WTC11 (cell line): ENCODE measurements around the gene KANK3. TPM values are rescaled to one million over a fixed set of nuclear protein-coding genes. Genes with fewer than 3 reads are reported as not detected.

Experiments used
- ATAC-seq: fragments of 200-7000 bp; cut with Tn5 transposase; 2 replicates; pipeline ENCODE4 v1.10.0; 2021; ENCODE audit warnings: mild to moderate bottlenecking, moderate library complexity
- CTCF ChIA-PET: fragments of 300-600 bp; sonication (Branson Sonifier 250); formaldehyde crosslinking; loops from one replicate; lab custom pipeline; 2021; ENCODE audit warnings: antibody characterized with exemption; lab: Charles Lee
- POLR2A ChIA-PET: fragments of 350-600 bp; sonication (Branson Sonifier 250); formaldehyde crosslinking; loops from one replicate; lab custom pipeline; 2021; ENCODE audit warnings: antibody characterized with exemption; lab: Charles Lee
- DNase-seq: peaks from one replicate; pipeline ENCODE4 v3.0.0; 2021; ENCODE audit warnings: low spot score
- H3K27ac Mint-ChIP-seq: 2 replicates; pipeline ENCODE4 v1.8.0; 2021; ENCODE audit warnings: mixed read lengths
- H3K27me3 Mint-ChIP-seq: 2 replicates; pipeline ENCODE4 v1.8.0; 2021; ENCODE audit warnings: low read depth, mild to moderate bottlenecking, moderate library complexity, mixed read lengths
- H3K36me3 Mint-ChIP-seq: 2 replicates; pipeline ENCODE4 v1.8.0; 2021; ENCODE audit warnings: mixed read lengths
- H3K4me1 Mint-ChIP-seq: 2 replicates; pipeline ENCODE4 v1.8.0; 2022; ENCODE audit warnings: mixed read lengths
- H3K4me3 Mint-ChIP-seq: 2 replicates; pipeline ENCODE4 v1.8.0; 2021; ENCODE audit warnings: mild to moderate bottlenecking, moderate library complexity, mixed read lengths
- H3K9me3 Mint-ChIP-seq: 2 replicates; pipeline ENCODE4 v1.8.0; 2021; ENCODE audit warnings: mixed read lengths
- ATF1 ChIP-seq: sonication (generic); formaldehyde crosslinking; IDR thresholded peaks from 2 replicates; pipeline ENCODE4 v1.8.1; 2023; ENCODE audit warnings: mild to moderate bottlenecking, moderate library complexity, missing genetic modification reagents
- CBFB ChIP-seq: sonication (generic); formaldehyde crosslinking; IDR thresholded peaks from 2 replicates; pipeline ENCODE4 v1.8.1; 2022; ENCODE audit warnings: mild to moderate bottlenecking, low read depth, missing genetic modification reagents
- E2F4 ChIP-seq: sonication (generic); formaldehyde crosslinking; IDR thresholded peaks from 2 replicates; pipeline ENCODE4 v1.8.1; 2022; ENCODE audit warnings: low read depth, mild to moderate bottlenecking, moderate library complexity, missing genetic modification reagents, borderline replicate concordance
- E2F5 ChIP-seq: sonication (generic); formaldehyde crosslinking; IDR thresholded peaks from 2 replicates; pipeline ENCODE4 v1.8.1; 2022; ENCODE audit warnings: mild to moderate bottlenecking, moderate library complexity, missing genetic modification reagents
- JAZF1 ChIP-seq: fragments of 250-450 bp; sonication (Bioruptor Pico); IDR thresholded peaks from 2 replicates; pipeline ENCODE4 v1.9.0; 2021; ENCODE audit warnings: moderate library complexity, mild to moderate bottlenecking, inconsistent platforms
- NR3C1 ChIP-seq: sonication (generic); formaldehyde crosslinking; conservative IDR thresholded peaks from 2 replicates; pipeline ENCODE4 v1.8.1; 2023; ENCODE audit warnings: low read depth, mild to moderate bottlenecking, missing genetic modification reagents
- OVOL2 ChIP-seq: fragments of 250-450 bp; sonication (Bioruptor Pico); IDR thresholded peaks from 2 replicates; pipeline ENCODE4 v1.9.0; 2021; ENCODE audit warnings: mild to moderate bottlenecking, borderline replicate concordance
- PRDM15 ChIP-seq: sonication (generic); formaldehyde crosslinking; IDR thresholded peaks from 2 replicates; pipeline ENCODE4 v1.8.0; 2022; ENCODE audit warnings: missing genetic modification reagents
- ZNF121 ChIP-seq: sonication (generic); formaldehyde crosslinking; IDR thresholded peaks from 2 replicates; pipeline ENCODE4 v1.8.0; 2023; ENCODE audit warnings: missing genetic modification reagents
- ZNF263 ChIP-seq: sonication (generic); formaldehyde crosslinking; IDR thresholded peaks from 2 replicates; pipeline ENCODE4 v1.8.1; 2022; ENCODE audit warnings: low read depth, mild to moderate bottlenecking, moderate library complexity, missing genetic modification reagents
- ZNF396 ChIP-seq: fragments of 250-450 bp; sonication (Bioruptor Pico); IDR thresholded peaks from 2 replicates; pipeline ENCODE4 v1.8.0; 2021; ENCODE audit warnings: mild to moderate bottlenecking, moderate library complexity, borderline replicate concordance
- total RNA-seq: library from RNA; stranded (reverse); gene quantifications from 3 replicates; pipeline ENCODE4 v1.2.3, GENCODE V29; 2021
- TF ChIP-seq, protein P1 (sequence below): sonication (generic); formaldehyde crosslinking; IDR thresholded peaks from 2 replicates; pipeline ENCODE4 v1.8.0; 2023; ENCODE audit warnings: missing genetic modification reagents, mild to moderate bottlenecking, borderline replicate concordance
- TF ChIP-seq, protein P2 (sequence below): sonication (generic); formaldehyde crosslinking; IDR thresholded peaks from 2 replicates; pipeline ENCODE4 v1.8.0; 2022; ENCODE audit warnings: mild to moderate bottlenecking, missing genetic modification reagents
- TF ChIP-seq, protein P3 (sequence below): sonication (generic); formaldehyde crosslinking; IDR thresholded peaks from 2 replicates; pipeline ENCODE4 v1.8.0; 2022; ENCODE audit warnings: mild to moderate bottlenecking, missing genetic modification reagents
- TF ChIP-seq, protein P4 (sequence below): fragments of 200-600 bp; IDR thresholded peaks from 2 replicates; pipeline ENCODE4 v1.8.0; 2022; ENCODE audit warnings: antibody characterized with exemption
- TF ChIP-seq, protein P5 (sequence below): sonication (generic); formaldehyde crosslinking; IDR thresholded peaks from 2 replicates; pipeline ENCODE4 v1.8.1; 2023; ENCODE audit warnings: mild to moderate bottlenecking, missing genetic modification reagents, moderate library complexity
- TF ChIP-seq, protein P6 (sequence below): sonication (generic); formaldehyde crosslinking; IDR thresholded peaks from 2 replicates; pipeline ENCODE4 v1.8.1; 2023; ENCODE audit warnings: mild to moderate bottlenecking, missing genetic modification reagents

Gene KANK3
- total RNA-seq, 1 experiment from 2014 or later: 8.0 TPM

DNA sequence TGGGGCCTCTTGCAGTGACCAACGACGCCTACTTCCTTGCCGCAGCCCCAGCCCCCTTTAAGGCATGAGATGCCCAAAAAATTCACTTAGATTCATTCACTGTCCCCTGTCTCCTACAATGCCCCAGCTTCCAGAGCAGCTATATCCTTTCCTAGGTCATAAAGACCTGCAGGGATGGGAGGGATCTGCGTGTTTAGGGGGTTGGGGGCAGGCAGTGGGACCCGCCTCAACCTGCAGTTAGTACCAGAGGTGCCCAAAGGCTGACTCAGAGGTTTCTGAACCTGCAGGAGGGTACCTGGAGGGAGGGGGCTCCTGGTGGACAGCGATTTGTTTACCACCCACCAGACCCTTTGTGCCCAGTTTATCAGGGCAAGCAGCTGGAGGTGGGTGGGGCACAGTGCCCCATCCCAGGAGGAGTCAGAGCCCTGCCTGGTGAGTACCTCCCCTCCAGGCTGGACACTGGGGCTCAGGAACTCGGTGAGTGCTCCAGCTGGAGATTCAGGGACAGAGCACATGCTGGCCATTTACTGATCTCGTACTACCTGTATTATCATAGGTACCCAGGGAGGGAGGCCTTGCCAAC, 11.7 kb downstream of the KANK3 start:
- no peak overlapping the region for H3K4me3 Mint-ChIP-seq
- no peak for ATAC-seq
- ChIA-PET POLR2A (no interaction called here), CTCF (interaction anchor here (0.9 kb wide), 1 partner anchor 17 kb away, joined by 3 read pairs; no protein-coding TSS in a partner anchor)
- no peaks in the 10 kb centered on the region for H3K9me3 Mint-ChIP-seq
- no peaks in the 10 kb centered on the region for H3K36me3 Mint-ChIP-seq
- no peak for DNase-seq
- peaks cover 74% of the 10 kb centered on the region for H3K27me3 Mint-ChIP-seq
- H3K27ac Mint-ChIP-seq: no peak overlapping the region
- peaks cover 8% of the 10 kb centered on the region; the same call in 1 of the 2 replicates for H3K4me1 Mint-ChIP-seq
- TF ChIP-seq ATF1 (CRISPR knock-in tag): no peak
- TF ChIP-seq ZNF121 (CRISPR knock-in tag): no peak
- no peak for TF ChIP-seq OVOL2 (CRISPR knock-in tag)
- no peak for TF ChIP-seq PRDM15 (CRISPR knock-in tag)
- TF ChIP-seq, protein P1, sequence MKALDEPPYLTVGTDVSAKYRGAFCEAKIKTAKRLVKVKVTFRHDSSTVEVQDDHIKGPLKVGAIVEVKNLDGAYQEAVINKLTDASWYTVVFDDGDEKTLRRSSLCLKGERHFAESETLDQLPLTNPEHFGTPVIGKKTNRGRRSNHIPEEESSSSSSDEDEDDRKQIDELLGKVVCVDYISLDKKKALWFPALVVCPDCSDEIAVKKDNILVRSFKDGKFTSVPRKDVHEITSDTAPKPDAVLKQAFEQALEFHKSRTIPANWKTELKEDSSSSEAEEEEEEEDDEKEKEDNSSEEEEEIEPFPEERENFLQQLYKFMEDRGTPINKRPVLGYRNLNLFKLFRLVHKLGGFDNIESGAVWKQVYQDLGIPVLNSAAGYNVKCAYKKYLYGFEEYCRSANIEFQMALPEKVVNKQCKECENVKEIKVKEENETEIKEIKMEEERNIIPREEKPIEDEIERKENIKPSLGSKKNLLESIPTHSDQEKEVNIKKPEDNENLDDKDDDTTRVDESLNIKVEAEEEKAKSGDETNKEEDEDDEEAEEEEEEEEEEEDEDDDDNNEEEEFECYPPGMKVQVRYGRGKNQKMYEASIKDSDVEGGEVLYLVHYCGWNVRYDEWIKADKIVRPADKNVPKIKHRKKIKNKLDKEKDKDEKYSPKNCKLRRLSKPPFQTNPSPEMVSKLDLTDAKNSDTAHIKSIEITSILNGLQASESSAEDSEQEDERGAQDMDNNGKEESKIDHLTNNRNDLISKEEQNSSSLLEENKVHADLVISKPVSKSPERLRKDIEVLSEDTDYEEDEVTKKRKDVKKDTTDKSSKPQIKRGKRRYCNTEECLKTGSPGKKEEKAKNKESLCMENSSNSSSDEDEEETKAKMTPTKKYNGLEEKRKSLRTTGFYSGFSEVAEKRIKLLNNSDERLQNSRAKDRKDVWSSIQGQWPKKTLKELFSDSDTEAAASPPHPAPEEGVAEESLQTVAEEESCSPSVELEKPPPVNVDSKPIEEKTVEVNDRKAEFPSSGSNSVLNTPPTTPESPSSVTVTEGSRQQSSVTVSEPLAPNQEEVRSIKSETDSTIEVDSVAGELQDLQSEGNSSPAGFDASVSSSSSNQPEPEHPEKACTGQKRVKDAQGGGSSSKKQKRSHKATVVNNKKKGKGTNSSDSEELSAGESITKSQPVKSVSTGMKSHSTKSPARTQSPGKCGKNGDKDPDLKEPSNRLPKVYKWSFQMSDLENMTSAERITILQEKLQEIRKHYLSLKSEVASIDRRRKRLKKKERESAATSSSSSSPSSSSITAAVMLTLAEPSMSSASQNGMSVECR (CRISPR knock-in tag): no peak
- no peak for TF ChIP-seq JAZF1 (CRISPR knock-in tag)
- TF ChIP-seq, protein P2, sequence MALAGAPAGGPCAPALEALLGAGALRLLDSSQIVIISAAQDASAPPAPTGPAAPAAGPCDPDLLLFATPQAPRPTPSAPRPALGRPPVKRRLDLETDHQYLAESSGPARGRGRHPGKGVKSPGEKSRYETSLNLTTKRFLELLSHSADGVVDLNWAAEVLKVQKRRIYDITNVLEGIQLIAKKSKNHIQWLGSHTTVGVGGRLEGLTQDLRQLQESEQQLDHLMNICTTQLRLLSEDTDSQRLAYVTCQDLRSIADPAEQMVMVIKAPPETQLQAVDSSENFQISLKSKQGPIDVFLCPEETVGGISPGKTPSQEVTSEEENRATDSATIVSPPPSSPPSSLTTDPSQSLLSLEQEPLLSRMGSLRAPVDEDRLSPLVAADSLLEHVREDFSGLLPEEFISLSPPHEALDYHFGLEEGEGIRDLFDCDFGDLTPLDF (CRISPR knock-in tag): no peak
- TF ChIP-seq E2F5 (CRISPR knock-in tag): no peak
- TF ChIP-seq ZNF396 (CRISPR knock-in tag): no peak
- TF ChIP-seq, protein P3, sequence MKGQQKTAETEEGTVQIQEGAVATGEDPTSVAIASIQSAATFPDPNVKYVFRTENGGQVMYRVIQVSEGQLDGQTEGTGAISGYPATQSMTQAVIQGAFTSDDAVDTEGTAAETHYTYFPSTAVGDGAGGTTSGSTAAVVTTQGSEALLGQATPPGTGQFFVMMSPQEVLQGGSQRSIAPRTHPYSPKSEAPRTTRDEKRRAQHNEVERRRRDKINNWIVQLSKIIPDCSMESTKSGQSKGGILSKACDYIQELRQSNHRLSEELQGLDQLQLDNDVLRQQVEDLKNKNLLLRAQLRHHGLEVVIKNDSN: no peak
- TF ChIP-seq CBFB: no peak
- no peak for TF ChIP-seq ZNF263
- TF ChIP-seq, protein P4, sequence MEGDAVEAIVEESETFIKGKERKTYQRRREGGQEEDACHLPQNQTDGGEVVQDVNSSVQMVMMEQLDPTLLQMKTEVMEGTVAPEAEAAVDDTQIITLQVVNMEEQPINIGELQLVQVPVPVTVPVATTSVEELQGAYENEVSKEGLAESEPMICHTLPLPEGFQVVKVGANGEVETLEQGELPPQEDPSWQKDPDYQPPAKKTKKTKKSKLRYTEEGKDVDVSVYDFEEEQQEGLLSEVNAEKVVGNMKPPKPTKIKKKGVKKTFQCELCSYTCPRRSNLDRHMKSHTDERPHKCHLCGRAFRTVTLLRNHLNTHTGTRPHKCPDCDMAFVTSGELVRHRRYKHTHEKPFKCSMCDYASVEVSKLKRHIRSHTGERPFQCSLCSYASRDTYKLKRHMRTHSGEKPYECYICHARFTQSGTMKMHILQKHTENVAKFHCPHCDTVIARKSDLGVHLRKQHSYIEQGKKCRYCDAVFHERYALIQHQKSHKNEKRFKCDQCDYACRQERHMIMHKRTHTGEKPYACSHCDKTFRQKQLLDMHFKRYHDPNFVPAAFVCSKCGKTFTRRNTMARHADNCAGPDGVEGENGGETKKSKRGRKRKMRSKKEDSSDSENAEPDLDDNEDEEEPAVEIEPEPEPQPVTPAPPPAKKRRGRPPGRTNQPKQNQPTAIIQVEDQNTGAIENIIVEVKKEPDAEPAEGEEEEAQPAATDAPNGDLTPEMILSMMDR: no peak
- no peak for TF ChIP-seq NR3C1 (CRISPR knock-in tag)
- TF ChIP-seq, protein P5, sequence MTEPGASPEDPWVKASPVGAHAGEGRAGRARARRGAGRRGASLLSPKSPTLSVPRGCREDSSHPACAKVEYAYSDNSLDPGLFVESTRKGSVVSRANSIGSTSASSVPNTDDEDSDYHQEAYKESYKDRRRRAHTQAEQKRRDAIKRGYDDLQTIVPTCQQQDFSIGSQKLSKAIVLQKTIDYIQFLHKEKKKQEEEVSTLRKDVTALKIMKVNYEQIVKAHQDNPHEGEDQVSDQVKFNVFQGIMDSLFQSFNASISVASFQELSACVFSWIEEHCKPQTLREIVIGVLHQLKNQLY (CRISPR knock-in tag): no peak
- TF ChIP-seq, protein P6, sequence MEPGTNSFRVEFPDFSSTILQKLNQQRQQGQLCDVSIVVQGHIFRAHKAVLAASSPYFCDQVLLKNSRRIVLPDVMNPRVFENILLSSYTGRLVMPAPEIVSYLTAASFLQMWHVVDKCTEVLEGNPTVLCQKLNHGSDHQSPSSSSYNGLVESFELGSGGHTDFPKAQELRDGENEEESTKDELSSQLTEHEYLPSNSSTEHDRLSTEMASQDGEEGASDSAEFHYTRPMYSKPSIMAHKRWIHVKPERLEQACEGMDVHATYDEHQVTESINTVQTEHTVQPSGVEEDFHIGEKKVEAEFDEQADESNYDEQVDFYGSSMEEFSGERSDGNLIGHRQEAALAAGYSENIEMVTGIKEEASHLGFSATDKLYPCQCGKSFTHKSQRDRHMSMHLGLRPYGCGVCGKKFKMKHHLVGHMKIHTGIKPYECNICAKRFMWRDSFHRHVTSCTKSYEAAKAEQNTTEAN (CRISPR knock-in tag): no peak
- no peak for TF ChIP-seq E2F4 (CRISPR knock-in tag)
